ENCODE data around the gene MAGI3. TPM values are rescaled to one million over a fixed set of nuclear protein-coding genes. Genes with fewer than 3 reads are reported as not detected.
"Not testable (repeated sequence)": the region's sequence is repeated elsewhere in the genome, so short reads cannot be mapped to it uniquely, and the experiment has no call there.

Gene MAGI3
- total RNA-seq, 1 donor from 2014 or later, result 7.3 TPM

DNA sequence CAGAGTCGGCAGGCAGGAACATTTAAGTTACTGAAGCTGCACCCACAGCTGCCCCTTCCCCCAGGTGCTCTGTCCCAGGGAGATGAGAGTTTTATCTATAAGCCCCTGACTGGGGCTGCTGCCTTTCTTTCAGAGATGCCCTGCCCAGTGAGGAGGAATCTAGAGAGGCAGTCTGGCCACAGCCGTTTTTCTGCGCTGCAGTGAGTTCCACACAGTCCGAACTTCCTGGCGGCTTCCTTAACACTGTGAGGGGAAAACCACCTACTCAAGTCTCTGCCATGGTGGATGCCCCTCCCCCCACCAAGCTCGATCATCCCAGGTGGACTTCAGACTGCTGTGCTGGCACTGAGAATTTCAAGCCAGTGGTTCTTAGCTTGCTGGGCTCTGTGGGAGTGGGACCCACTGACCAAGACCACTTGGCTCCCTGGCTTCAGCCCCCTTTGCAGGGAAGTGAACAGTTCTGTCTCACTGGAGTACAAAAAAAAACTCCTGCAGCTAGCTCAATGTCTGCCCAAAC lies 185.5 kb downstream of the MAGI3 start:
- DNase-seq (ENCODE audit: low read depth in 2 of 2), result not testable (repeated sequence)

- DNase-seq (ENCODE audit: low read depth in 2 of 2), result no peak
These were observed 186.0 kb downstream of the MAGI3 start for GRCh38 chr1:113576271-113576670.

DNA sequence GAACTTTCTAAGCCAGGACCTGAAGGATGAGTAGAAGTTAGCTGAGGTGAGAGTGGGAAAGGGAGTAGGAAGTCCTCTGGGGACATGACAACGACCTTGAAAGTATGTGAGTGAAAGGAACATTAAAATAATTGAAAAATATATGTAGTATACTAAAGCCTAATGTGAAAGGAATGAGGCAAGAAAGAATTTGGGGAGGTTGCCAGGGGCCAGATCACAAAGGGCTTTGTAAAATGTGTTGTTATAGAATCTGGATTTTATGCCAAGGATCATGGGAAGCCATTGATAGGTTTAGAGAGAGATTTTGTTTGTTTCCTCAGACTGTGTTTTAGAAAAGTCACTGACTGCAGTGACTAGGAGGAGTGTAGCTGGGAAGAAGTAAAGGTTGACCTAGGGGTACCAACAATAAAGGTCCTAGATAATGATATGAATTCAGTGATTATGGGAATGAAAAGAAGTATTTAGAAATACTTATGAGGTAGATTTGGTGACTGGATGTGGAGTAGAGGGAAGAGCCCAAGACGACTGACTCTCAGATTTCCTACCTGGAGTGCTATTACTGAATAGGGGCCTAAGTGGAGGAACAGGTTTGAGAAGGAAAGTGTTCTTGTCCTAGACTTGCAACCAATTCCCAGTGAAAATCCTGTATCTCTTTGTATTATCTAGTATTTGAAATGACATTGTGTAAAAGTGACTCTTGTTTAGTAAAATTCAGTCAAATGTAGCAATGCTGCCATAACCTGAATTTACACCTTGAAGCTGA lies 189.1 kb downstream of the MAGI3 start:
- DNase-seq (ENCODE audit: low read depth in 2 of 2), result no peak

DNA sequence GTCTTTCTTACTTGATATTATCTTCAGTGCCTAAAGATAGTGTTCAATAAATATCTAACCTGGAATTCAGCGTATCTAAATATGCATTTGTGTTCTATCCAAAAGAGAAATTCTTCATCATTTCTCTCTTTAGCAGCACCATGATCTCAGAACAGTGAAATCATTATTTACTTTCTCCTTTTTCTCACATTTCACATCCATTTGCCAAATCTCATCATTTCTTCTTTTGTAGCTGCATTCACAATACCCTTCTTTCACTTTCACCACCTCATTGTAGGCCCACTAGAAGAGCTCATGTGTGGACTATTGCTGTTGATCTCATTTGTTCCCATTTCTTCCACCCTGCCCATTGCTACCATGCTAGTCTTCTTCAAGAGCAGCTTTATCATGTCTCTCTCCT lies 191.0 kb downstream of the MAGI3 start:
- no peak for DNase-seq (ENCODE audit: low read depth in 2 of 2)

- no peak for DNase-seq (ENCODE audit: low read depth in 2 of 2)
These were observed 191.8 kb downstream of the MAGI3 start for GRCh38 chr1:113582084-113582483.

- no peak for DNase-seq (ENCODE audit: low read depth in 2 of 2)
These were observed 197.2 kb downstream of the MAGI3 start for GRCh38 chr1:113587475-113587874.

DNA sequence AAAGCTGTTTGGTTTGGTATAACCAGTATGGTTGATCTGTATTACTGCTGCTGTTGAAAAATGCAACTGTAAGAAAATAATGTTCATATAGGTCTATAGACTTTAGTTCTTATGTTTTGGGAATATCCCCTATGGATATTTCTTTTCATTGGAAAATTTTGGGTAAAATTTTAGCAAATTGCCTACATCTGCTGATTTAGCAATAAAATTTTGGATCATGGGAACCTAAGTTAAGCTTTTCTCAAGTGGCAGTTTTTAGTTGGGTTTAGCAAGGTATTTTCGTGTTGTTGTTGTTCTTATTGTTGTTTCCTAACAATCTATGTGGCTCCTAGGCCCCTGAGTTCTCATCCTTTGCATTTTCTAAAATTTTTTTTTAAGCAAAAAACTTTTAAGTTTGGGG lies 201.9 kb downstream of the MAGI3 start:
- DNase-seq (ENCODE audit: low read depth in 2 of 2), result no peak

- DNase-seq (ENCODE audit: low read depth in 2 of 2), result peak in 1 of 2 donors; percentile 20
These were observed 203.4 kb downstream of the MAGI3 start for GRCh38 chr1:113593550-113594297.

DNA sequence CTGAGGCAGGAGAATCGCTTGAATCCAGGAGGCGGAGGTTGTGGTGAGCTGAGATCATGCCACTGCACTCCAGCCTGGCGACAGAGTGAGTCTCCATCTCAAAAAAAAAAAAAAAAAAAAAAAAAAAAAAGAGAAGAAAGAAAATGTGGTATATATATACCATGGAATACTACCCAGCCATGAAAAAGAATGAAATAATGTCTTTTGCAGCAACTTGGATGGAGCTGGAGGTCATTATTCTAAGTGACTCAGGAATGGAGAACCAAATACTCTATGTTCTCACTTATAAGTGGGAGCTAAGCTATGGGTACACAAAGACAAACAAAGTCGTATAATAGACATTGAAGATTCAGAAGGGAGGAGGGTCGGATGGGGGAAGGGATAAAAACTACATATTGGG lies 214.2 kb downstream of the MAGI3 start:
- not testable (repeated sequence) for DNase-seq (ENCODE audit: low read depth in 2 of 2)

DNA sequence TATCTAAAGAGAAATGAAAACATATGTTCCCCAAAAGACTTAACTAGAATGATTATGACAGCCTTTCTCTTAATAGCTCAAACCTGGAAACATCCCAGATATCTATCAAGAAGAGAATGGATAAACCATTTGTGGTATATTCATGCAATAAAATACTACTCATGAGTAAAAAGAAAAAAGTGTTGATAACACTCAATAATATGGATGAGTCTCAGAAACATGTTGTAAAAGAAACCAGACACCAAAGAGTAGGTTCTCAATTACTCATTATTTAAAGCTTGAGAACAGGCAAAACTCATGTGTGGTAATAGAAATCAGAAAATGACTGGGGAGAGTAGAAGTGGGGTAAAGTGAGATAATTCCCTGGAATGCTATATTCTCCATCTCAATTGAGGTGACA lies 214.8 kb downstream of the MAGI3 start:
- DNase-seq (ENCODE audit: low read depth in 2 of 2), result no peak

- no peak for DNase-seq (ENCODE audit: low read depth in 2 of 2)
These were observed 218.1 kb downstream of the MAGI3 start for GRCh38 chr1:113608399-113608798.

DNA sequence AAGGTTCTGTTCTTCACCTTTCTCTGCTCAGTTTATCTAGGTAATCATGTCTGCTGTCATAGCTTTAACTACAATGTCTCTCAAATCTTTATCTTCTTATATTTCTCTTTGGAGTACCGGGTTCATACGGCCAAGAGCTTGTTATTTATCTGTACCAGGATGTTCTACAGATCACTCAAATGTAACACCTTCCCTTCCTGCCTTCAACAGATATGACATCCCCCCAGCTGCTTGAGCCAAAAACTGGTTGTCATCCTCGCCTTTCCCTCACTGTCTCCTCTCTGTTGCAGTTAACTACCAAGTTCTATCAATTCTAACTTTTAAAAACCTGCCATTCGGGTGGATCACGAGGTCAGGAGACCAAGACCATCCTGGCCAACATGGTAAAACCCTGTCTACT lies 220.1 kb downstream of the MAGI3 start:
- DNase-seq (ENCODE audit: low read depth in 2 of 2), result no peak

DNA sequence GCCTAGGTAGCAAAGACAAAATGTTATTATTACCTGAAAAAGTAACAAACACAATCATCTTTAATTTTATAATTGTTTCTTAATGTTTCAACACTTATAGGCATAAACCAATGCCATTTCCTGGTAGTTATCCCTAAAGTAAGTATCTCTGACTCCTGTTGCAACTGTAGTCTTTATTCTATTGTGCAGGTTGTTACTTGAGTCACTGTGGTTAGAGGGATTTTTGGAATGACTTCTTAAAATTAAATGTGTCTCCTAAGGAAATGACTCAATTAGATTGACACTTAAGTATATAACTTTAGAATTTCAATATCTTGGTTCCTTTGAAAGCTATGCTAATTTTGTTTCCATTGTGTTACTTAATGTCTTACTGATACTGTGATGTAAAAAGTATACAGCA lies 225.1 kb downstream of the MAGI3 start:
- DNase-seq (ENCODE audit: low read depth in 2 of 2), result peak in 1 of 2 donors; percentile 53

GRCh38 chr1:113616156-113616555 lies 225.8 kb downstream of the MAGI3 start:
- DNase-seq (ENCODE audit: low read depth in 2 of 2), result no peak

DNA sequence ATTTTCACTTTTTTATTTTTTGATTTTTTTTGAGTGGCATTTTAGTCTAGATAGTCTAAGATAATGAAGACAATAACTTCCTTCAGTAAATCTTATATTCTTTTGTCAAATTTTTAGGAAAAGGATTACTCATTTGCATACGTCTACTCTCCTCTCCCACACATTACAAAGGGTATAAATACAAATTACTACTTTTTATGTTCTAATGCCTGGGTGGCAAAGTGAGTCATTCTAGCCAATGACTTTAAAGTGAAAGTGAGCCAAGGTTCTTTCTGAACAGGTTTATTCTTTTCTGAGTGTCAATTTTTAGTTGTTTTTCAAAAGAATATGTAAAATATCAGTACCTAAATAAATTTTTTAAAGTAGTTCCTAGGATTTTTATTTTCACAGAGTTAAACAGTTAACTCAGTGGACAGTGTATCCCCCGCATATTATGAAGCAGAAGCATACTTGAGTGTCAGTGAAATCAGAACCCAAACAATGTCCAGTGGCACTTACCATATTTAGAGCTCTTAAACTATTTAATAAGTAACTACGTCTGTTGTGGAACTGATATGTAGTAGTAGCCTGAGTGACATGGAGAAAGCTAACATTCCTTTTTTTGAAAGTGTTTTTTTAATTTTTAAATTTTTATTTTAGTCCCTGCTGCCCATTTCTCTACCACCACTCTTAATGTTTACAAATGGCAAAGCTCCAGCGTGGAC lies 227.3 kb downstream of the MAGI3 start:
- DNase-seq (ENCODE audit: low read depth in 2 of 2), result peak; percentile 3 to 11

GRCh38 chr1:113628997-113629396 lies 238.7 kb downstream of the MAGI3 start:
- DNase-seq (ENCODE audit: low read depth in 2 of 2), result no peak

- no peak for DNase-seq (ENCODE audit: low read depth in 2 of 2)
These were observed 240.3 kb downstream of the MAGI3 start for GRCh38 chr1:113630340-113631327.

GRCh38 chr1:113641396-113641795 lies 251.1 kb downstream of the MAGI3 start:
- no peak for DNase-seq (ENCODE audit: low read depth in 2 of 2)

GRCh38 chr1:113647164-113647563 lies 256.8 kb downstream of the MAGI3 start:
- no peak for DNase-seq (ENCODE audit: low read depth in 2 of 2)

GRCh38 chr1:113648478-113648877 lies 258.2 kb downstream of the MAGI3 start:
- DNase-seq (ENCODE audit: low read depth in 2 of 2), result no peak

DNA sequence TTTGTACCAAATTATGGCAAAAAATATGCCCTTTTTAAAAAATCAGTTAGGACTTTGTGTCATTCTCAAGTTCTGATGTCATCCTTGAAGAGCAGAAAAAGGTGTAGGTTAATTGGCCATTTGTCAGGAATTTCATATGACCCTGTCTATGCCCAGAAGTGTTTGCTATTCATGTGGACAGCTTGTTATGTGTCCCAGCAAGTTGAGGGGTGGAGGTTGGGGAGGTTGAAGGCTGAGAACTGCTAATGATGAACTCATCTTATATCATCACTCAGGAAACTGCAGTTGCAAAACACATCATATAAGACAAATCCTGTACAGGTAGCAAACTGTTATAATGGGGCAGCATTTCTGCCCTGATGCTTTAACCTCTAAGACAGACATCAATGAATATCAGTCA lies 262.5 kb downstream of the MAGI3 start:
- DNase-seq (ENCODE audit: low read depth in 2 of 2), result no peak

Data from lung microvascular endothelial cell (primary cell).